Activated T-cell treated with anti-CD3 and anti-CD28 coated beads, Interleukin-2, amount 50 U/mL, for 24 hours (primary cell): ENCODE results near the gene CD70.
"Not testable (repeated sequence)": the region's sequence is repeated elsewhere in the genome, so short reads cannot be mapped to it uniquely, and the experiment has no call there.

Experiments
- DNase-seq: peaks from one replicate; pipeline ENCODE4 v3.0.0-alpha.2; 2020
- H3K27ac Mint-ChIP-seq: 2 replicates; pipeline ENCODE4 v1.8.0; 2020; ENCODE audit warnings: mild to moderate bottlenecking, mixed read lengths
- H3K27me3 Mint-ChIP-seq: 2 replicates; pipeline ENCODE4 v1.8.0; 2020; ENCODE audit warnings: mixed read lengths
- H3K36me3 Mint-ChIP-seq: 2 replicates; pipeline ENCODE4 v1.8.0; 2020; ENCODE audit warnings: low read depth, mixed read lengths
- H3K4me1 Mint-ChIP-seq: 2 replicates; pipeline ENCODE4 v1.8.0; 2020; ENCODE audit warnings: low read depth, mixed read lengths
- H3K4me3 Mint-ChIP-seq: 2 replicates; pipeline ENCODE4 v1.8.0; 2020; ENCODE audit warnings: mild to moderate bottlenecking, moderate library complexity, mixed read lengths
- H3K9me3 Mint-ChIP-seq: 2 replicates; pipeline ENCODE4 v1.8.0; 2020; ENCODE audit warnings: mixed read lengths

CD70 gene

DNA sequence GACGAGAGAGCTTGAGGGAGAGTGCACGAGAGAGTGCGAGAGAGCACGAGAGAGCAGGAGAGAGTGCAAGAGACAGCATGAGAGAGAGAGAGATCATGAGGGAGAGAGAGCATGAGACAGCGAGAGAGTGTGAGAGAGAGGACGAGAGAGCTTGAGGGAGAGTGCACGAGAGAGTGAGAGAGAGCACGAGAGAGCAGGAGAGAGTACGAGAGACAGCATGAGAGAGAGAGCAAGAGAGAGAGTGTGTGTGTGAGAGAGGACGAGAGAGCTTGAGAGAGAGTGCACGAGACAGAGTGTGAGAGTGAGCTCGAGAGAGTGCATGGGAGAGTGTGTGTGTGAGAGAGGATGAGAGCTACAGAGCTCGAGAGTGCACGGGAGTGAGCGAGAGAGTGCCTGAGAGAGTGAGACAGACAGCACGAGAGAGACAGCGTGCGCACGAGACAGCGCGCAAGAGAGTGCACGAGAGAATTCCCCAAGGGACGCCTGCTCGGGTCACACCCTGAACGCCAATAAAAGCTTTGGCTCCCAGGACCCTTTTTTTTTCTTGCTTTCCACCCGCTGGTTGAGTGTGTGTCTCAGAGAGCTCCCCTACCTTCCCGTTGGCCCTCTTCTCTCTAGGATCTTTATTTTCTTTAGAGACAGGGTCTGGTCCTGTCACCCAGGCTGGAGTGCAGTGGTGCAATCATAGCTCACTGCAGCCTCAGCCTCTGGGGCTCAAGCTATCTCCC is 3.7 kb downstream of the CD70 start:
- Mint-ChIP-seq H3K4me3 (peak overlapping the region; percentile 34), H3K27ac (no peak overlapping the region), H3K27me3 (peaks cover 67% of the 10 kb centered on the region), H3K36me3 (no peaks in the 10 kb centered on the region), H3K4me1 (peaks cover 48% of the 10 kb centered on the region), H3K9me3 (no peaks in the 10 kb centered on the region)
- no peak for DNase-seq

- Mint-ChIP-seq H3K4me3 (peak overlapping the region; percentile 34), H3K27ac (no peak overlapping the region), H3K4me1 (peaks cover 45% of the 10 kb centered on the region), H3K36me3 (no peaks in the 10 kb centered on the region), H3K27me3 (peaks cover 64% of the 10 kb centered on the region), H3K9me3 (no peaks in the 10 kb centered on the region)
- DNase-seq, result no peak
Measured at GRCh38 chr19:6586726-6587092, 4.2 kb downstream of the CD70 start.

DNA sequence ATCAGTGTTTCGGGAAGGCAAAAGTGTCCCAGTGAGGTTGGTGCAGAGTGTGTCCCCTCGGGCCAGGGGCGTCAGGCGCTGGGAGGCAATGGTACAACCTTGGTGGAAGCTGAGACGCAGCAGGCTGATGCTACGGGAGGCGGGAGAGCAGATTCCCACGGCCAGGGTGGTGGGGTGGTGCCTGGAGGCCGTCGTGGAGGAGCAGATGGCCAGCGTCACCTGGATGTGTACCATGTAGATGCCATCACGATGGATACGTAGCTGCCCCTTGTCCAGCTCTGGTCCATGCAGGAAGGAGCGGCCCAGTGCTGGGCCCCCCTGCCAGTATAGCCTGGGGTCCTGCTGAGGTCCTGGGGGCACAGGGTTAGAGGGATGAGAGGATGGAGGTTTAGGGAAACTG is 4.9 kb downstream of the CD70 start:
- H3K4me1 Mint-ChIP-seq, result peaks cover 41% of the 10 kb centered on the region
- no peaks in the 10 kb centered on the region for H3K36me3 Mint-ChIP-seq
- H3K4me3 Mint-ChIP-seq, result no peak overlapping the region
- no peak overlapping the region for H3K27ac Mint-ChIP-seq
- no peak for DNase-seq
- peaks cover 59% of the 10 kb centered on the region for H3K27me3 Mint-ChIP-seq
- H3K9me3 Mint-ChIP-seq, result no peaks in the 10 kb centered on the region

DNA sequence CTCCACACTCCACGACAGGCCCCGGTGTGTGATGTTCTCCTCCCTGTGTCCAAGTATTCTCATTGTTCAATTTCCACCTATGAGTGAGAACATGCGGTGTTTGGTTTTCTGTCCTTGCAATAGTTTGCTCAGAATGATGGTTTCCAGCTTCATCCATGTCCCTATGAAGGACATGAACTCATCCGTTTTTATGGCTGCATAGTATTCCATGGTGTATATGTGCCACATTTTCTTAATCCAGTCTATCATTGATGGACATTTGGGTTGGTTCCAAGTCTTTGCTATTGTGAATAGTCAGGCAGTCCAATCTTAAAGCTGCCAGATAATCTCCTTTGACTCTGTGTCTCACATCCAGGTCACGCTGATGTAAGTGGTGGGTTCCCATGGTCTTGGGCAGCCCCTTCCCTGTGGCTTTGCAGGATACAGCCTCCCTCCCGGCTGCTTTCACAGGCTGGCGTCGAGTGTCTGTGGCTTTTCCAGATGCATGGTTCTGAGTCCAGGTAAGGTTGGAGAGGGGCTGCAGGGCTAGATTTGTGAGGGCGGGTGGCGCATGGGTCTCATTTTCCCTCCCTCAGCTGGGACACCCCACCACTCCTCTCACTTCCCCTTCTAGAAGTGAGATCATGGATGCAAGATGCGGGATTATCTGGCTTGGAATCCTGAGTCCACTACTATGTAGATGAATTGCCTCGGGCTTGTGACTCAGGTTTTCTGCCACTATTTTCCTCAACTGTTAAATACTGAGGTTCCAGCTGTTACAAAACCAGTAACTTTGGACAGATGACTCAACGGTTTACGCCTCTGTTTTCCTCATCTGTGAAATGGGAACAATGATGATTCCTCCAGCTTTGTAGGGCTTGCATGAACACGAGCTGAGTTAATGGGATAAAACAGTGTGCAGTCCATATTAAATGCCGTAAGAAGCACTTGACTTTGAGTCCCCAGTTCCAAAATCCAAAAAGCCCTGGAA is 8.2 kb downstream of the CD70 start:
- not testable (repeated sequence) for H3K36me3 Mint-ChIP-seq, H3K27ac Mint-ChIP-seq, H3K4me3 Mint-ChIP-seq, DNase-seq, H3K9me3 Mint-ChIP-seq
- Mint-ChIP-seq H3K27me3 (peaks cover 28% of the 10 kb centered on the region), H3K4me1 (peaks cover 12% of the 10 kb centered on the region)

GRCh38 chr19:6580313-6580712 is 10.6 kb downstream of the CD70 start:
- H3K4me1 Mint-ChIP-seq, result no peaks in the 10 kb centered on the region
- H3K36me3 Mint-ChIP-seq, result no peaks in the 10 kb centered on the region
- no peak overlapping the region for H3K27ac Mint-ChIP-seq
- H3K9me3 Mint-ChIP-seq, result no peaks in the 10 kb centered on the region
- H3K4me3 Mint-ChIP-seq, result no peak overlapping the region
- DNase-seq, result no peak
- H3K27me3 Mint-ChIP-seq, result peaks cover 5% of the 10 kb centered on the region

DNA sequence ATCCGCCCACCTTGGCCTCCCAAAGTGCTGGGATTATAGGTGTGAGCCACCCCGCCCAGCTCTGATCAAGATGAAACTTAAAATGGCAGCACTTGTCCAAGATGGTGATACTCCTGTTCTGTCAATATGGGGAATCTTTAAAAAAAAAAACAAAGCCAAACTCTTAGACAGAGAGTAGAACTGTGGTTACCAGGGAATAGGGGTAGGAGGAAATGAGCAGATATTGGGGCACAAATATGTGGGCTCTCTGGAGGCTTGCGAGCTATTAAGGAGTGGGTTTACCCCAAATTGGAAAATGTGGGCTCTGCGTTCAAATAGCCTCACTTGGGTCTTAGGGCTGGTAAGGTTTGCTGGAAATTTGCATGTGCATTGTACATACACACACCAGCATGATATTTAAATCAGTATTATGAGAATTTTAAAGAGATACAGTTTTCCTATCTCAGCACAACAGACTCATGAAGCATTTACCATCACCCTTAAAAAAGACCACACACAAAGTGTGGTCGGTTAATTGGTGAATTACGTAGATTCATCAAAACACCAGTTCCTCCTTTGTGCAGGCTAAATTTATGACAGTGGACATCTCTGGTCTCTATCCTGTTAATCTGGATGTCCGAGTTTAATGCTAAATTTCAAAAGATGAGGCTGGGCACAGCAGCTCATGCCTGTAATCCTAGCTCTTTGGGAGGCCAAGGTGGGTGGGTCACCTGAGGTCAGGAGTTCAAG is 11.3 kb downstream of the CD70 start:
- Mint-ChIP-seq H3K4me1 (no peaks in the 10 kb centered on the region), H3K27me3 (no peaks in the 10 kb centered on the region), H3K9me3 (no peaks in the 10 kb centered on the region), H3K36me3 (no peaks in the 10 kb centered on the region), H3K4me3 (no peak overlapping the region), H3K27ac (no peak overlapping the region)
- DNase-seq, result no peak

DNA sequence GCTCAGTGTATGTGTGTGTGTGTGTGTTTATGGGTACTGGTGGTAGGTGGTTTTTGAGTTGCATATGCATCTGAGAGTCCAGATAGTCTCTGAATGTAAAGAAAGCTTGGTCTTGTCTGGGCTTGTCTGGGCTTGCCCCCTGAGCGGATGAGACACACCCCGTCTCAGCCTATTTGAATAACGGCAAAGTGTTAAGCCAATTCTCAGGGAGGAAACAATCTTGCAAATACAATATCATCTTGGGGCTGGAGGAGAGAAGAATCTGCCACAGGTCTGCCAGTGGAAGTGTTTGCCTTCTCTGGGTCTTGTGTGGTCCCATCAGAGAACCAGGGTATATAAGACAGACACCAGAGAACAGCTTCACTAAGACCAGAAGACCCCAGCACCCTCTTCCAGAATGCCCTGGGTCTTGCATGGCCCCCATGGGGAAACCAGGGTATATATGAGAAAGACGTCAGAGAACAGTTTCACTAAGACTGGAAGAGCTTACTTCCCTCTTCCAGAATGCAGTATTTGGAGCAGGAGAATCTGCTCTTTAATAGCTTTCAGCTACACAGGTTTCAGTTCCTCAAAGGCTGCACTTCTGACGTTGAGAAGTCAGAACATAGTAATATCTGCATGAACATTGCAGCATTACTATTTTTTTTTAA is 13.3 kb downstream of the CD70 start:
- H3K9me3 Mint-ChIP-seq, result no peaks in the 10 kb centered on the region
- H3K27ac Mint-ChIP-seq, result no peak overlapping the region
- no peak for DNase-seq
- no peak overlapping the region for H3K4me3 Mint-ChIP-seq
- no peaks in the 10 kb centered on the region for H3K36me3 Mint-ChIP-seq
- H3K27me3 Mint-ChIP-seq, result peaks cover under 1% of the 10 kb centered on the region
- H3K4me1 Mint-ChIP-seq, result no peaks in the 10 kb centered on the region

DNA sequence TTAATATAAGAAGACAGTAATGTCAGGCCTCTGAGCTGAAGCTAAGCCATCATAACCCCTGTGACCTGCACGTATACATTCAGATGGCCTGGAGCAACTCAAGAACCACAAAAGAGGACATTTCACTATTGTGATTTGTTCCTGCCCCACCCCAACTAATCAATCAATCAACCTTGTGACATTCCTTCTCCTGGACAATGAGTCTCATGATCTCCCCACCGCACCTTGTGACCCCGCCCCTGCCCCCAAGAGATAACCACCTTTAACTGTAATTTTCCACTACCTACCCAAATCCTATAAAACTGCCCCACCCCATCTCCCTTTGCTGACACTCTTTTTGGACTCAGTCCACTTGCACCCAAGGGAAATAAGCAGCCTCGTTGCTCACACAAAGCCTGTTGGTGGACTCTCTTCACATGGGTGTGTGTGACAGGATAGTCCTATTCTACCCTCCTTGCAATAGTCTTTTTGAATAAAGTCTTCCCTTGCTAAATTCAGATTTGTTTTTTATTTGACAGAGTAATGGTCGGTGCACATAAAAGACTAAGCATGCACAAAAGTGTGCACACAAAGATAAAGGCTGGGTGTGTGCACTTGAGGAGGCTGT is 14.0 kb downstream of the CD70 start:
- no peak overlapping the region for H3K27ac Mint-ChIP-seq
- no peaks in the 10 kb centered on the region for H3K9me3 Mint-ChIP-seq
- DNase-seq, result no peak
- no peak overlapping the region for H3K4me3 Mint-ChIP-seq
- peaks cover 7% of the 10 kb centered on the region for H3K27me3 Mint-ChIP-seq
- no peaks in the 10 kb centered on the region for H3K4me1 Mint-ChIP-seq
- no peaks in the 10 kb centered on the region for H3K36me3 Mint-ChIP-seq

DNA sequence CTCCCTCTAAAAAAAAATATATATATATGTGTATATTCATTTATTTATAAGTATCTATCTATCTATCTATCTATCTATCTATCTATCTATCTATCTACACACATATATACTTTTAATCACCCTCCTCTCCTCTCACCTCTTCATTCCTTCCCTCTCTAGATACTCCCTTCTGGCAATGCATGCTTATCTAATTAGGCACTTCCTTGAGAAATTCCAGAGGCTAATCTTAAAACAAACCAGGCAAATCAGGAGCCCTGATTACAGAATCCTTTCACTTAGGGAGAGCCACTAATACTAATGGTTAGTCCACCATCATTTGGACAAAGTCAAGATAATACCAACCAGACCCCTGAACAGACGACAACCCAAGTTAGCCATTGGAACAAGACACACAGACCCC is 17.6 kb downstream of the CD70 start:
- H3K27ac Mint-ChIP-seq, result no peak overlapping the region
- no peaks in the 10 kb centered on the region for H3K4me1 Mint-ChIP-seq
- no peaks in the 10 kb centered on the region for H3K36me3 Mint-ChIP-seq
- DNase-seq, result no peak
- no peak overlapping the region for H3K4me3 Mint-ChIP-seq
- H3K27me3 Mint-ChIP-seq, result peaks cover 18% of the 10 kb centered on the region
- H3K9me3 Mint-ChIP-seq, result peaks cover 1% of the 10 kb centered on the region

- DNase-seq, result no peak
- no peaks in the 10 kb centered on the region for H3K4me1 Mint-ChIP-seq
- H3K9me3 Mint-ChIP-seq, result peaks cover 1% of the 10 kb centered on the region
- H3K27me3 Mint-ChIP-seq, result peaks cover 18% of the 10 kb centered on the region
- no peaks in the 10 kb centered on the region for H3K36me3 Mint-ChIP-seq
- H3K27ac Mint-ChIP-seq, result no peak overlapping the region
- H3K4me3 Mint-ChIP-seq, result no peak overlapping the region
Measured at GRCh38 chr19:6572217-6572616, 18.7 kb downstream of the CD70 start.

DNA sequence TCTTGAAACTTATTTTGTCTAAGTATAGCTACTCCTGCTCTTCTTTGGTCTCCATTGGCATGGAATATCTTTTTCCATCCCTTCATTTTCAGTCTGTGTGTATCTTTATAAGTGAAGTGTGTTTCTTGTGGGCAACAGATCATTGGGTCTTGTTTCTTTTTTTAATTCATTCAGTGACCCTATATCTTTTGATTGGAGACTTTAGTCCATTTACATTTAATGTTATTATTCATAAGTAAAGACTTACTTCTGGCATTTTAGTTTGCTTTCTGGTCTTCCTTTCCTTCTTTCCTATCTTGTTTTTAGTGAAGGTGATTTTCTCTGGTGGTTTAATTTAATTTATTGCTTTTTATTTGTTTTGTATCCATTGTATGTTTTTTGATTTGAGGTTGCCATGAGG is 19.8 kb downstream of the CD70 start:
- H3K9me3 Mint-ChIP-seq, result peaks cover 1% of the 10 kb centered on the region
- H3K27me3 Mint-ChIP-seq, result peaks cover 18% of the 10 kb centered on the region
- no peaks in the 10 kb centered on the region for H3K36me3 Mint-ChIP-seq
- no peak overlapping the region for H3K4me3 Mint-ChIP-seq
- no peak overlapping the region for H3K27ac Mint-ChIP-seq
- no peak for DNase-seq
- H3K4me1 Mint-ChIP-seq, result no peaks in the 10 kb centered on the region

DNA sequence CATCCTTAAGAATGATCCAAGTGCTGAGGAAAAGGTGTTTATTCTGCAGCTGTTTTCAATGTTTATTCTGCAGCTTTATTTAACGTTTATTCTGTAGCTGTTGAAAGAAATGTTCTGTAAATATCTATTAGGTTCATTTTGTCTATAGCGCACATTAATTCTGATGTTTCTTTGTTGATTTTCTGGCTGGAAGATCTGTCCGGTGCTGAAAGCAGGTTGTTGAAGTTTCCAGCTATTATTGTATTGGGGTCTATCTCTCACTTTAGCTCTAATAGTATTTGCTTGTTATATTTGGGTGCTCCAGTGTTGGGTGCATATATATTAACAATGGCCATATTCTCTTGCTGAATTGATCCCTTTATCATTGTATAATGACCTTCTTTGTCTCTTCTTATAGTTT is 20.2 kb downstream of the CD70 start:
- no peaks in the 10 kb centered on the region for H3K36me3 Mint-ChIP-seq
- no peaks in the 10 kb centered on the region for H3K4me1 Mint-ChIP-seq
- H3K4me3 Mint-ChIP-seq, result no peak overlapping the region
- H3K9me3 Mint-ChIP-seq, result peaks cover 1% of the 10 kb centered on the region
- peaks cover 18% of the 10 kb centered on the region for H3K27me3 Mint-ChIP-seq
- no peak for DNase-seq
- H3K27ac Mint-ChIP-seq, result no peak overlapping the region

DNA sequence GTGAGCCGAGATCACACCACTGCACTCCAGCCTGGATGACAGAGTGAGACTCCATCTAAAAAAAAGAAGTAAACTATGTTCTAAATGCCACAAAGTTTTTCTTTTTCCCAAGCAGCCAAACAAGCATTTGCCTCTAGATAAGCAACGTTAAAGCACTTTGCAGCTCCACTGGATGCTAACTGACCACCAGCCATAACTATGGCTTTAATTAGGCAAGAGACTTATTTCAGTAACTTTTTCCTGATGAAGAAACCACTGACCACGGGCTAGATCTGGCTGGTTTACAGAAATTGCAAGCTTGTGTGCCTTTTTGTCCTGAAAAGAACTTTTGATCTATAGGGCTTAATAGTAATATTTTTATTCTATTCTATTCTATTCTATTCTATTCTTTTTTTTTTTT is 22.1 kb downstream of the CD70 start:
- Mint-ChIP-seq H3K9me3 (peaks cover 12% of the 10 kb centered on the region), H3K4me1 (no peaks in the 10 kb centered on the region), H3K36me3 (no peaks in the 10 kb centered on the region), H3K4me3 (no peak overlapping the region), H3K27ac (no peak overlapping the region), H3K27me3 (peaks cover 25% of the 10 kb centered on the region)
- DNase-seq, result no peak

- H3K9me3 Mint-ChIP-seq, result peaks cover 12% of the 10 kb centered on the region
- peaks cover 25% of the 10 kb centered on the region for H3K27me3 Mint-ChIP-seq
- DNase-seq, result no peak
- no peak overlapping the region for H3K4me3 Mint-ChIP-seq
- H3K4me1 Mint-ChIP-seq, result no peaks in the 10 kb centered on the region
- no peaks in the 10 kb centered on the region for H3K36me3 Mint-ChIP-seq
- no peak overlapping the region for H3K27ac Mint-ChIP-seq
Measured at GRCh38 chr19:6568010-6568526, 22.9 kb downstream of the CD70 start.
